ENCODE data around the gene SH3BP4. TPM values are rescaled to one million over a fixed set of nuclear protein-coding genes. Genes with fewer than 3 reads are reported as not detected.
"Not testable (repeated sequence)": the region's sequence is repeated elsewhere in the genome, so short reads cannot be mapped to it uniquely, and the experiment has no call there.

The SH3BP4 gene
- total RNA-seq, 1 donor from 2014 or later: 67.6 TPM

GRCh38 chr2:235011929-235012631, 60.3 kb downstream of the SH3BP4 start:
- no peak overlapping the region for H3K4me3 ChIP-seq (ENCODE audit: low read depth, low read length)
- TF ChIP-seq CTCF (conservative IDR thresholded peaks at IDR 0.05; ENCODE audit: low read depth, low read length): no peak
- DNase-seq (ENCODE audit: low read depth): no peak

- no peak for TF ChIP-seq CTCF (conservative IDR thresholded peaks at IDR 0.05; ENCODE audit: low read depth, low read length)
- H3K4me3 ChIP-seq (ENCODE audit: low read depth, low read length): no peak overlapping the region
- DNase-seq (ENCODE audit: low read depth): no peak
Observed at GRCh38 chr2:235017441-235017840, 65.6 kb downstream of the SH3BP4 start.

GRCh38 chr2:235018838-235019237, 67.0 kb downstream of the SH3BP4 start:
- DNase-seq (ENCODE audit: low read depth): no peak
- no peak for TF ChIP-seq CTCF (conservative IDR thresholded peaks at IDR 0.05; ENCODE audit: low read depth, low read length)
- no peak overlapping the region for H3K4me3 ChIP-seq (ENCODE audit: low read depth, low read length)

DNA sequence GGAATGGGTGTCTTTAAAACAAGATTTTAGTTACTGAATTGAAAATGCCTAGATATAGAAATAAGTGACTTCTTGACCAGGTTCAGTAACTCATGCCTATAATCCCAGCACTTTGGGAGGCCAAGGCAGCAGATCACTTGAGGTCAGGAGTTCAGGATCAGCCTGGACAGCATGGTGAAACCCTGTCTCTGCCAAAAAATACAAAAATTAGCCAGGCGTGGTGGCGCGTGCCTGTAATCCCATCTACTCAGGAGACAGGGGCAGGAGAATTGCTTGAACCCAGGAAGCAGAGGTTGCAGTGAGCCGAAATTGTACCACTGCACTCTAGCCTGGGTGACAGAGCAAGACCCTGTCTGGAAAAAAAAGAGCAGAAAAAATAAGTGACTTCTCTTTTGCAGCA, 68.3 kb downstream of the SH3BP4 start:
- not testable (repeated sequence) for DNase-seq (ENCODE audit: low read depth); H3K4me3 ChIP-seq (ENCODE audit: low read depth, low read length)

DNA sequence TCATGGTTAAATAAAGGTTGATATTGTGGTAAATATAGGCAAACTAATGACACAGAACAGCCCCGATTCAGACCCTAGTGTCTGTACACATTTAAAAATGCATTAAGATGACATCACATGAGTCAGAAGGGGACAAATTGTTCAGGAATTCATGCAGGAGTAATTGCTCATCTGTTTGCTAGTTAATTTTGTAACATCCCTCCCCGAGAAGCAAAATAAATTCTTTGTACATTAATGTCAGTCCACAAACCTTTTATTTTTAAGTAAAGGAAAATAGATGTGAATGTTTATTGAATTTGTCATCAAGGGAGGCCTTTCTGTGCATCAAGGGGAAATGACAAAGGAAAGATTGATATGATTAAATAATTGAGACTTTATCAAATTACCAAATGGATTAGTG, 69.9 kb downstream of the SH3BP4 start:
- H3K4me3 ChIP-seq (ENCODE audit: low read depth, low read length): no peak overlapping the region
- DNase-seq (ENCODE audit: low read depth): peak; percentile 54
- no peak for TF ChIP-seq CTCF (conservative IDR thresholded peaks at IDR 0.05; ENCODE audit: low read depth, low read length)

DNA sequence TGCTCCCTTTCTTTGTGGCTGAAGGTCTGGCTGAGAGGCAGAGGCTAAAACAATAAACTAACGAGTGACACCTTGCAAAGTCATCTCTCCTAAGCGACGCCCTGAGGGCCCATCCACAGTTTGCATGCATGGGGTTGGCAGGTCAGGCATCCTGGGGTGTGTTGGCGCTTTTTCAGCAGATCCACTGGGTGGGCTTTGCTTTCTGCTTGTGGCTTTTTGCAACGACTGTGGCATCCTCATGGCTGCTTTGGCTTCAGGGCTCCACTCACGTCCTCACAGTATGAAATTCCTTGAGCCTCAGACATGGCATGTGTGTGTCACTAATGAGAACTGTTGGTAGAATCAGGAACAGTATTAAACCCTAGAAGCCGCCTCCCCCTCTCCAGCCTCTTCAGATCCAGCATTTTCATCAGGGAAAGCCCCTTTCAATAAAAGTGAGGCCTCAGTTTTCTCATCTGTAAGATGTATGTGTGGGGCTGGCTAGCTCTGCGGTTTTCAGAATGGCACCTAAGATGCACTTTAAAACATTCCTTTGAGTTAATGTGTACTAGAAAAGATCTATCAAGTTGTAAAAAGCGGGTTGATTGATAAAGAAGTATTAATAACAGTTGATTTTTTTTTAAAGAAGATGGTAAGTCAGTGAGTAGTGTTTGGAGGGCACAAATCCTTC, 72.5 kb downstream of the SH3BP4 start:
- no peak overlapping the region for H3K4me3 ChIP-seq (ENCODE audit: low read depth, low read length)
- no peak for DNase-seq (ENCODE audit: low read depth)
- no peak for TF ChIP-seq CTCF (conservative IDR thresholded peaks at IDR 0.05; ENCODE audit: low read depth, low read length)

DNA sequence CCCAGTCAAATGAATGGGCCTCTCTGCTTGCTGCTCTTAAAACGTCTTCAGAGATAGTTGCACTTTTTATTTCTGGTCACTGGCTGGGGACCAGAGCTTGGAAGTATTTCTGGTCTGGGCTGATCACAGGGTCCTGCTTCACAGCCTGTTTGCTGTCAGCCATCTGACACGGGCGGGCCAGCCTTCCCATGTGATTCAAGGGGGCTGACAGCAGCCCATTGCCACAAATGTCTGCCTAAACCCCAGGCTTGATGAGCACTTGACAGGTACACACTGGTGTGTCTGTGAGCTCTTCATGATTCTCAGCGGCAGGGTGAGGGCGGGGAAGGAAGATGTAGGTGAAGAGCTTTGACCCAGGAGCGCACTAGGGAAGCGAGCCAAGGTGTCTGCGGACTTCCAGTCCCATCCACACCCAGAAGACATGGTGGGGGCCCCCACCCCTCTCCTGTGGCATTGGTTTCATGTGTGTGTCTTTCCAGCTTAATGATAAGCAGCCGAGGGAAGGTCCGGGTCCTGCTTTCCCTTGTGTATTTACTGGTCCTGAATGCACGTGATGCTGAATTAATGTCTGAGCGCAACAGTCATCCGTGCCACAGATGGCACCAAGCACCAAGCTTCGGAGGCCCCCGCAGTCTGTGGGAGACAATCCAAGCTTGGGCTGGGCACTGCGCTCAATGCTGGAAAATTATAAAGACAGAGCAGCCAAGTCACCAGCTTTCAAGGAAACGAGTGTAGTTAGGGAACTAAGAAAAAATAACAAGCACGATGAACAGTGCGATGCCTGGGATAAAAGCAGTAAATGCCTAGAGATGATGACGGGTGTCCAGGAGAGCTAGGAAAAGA, 73.3 kb downstream of the SH3BP4 start:
- DNase-seq (ENCODE audit: low read depth): no peak
- no peak for TF ChIP-seq CTCF (conservative IDR thresholded peaks at IDR 0.05; ENCODE audit: low read depth, low read length)
- no peak overlapping the region for H3K4me3 ChIP-seq (ENCODE audit: low read depth, low read length)

All from epithelial cell of proximal tubule (primary cell).